Mucosa of stomach (tissue), 1 donor: ENCODE data around the gene NOS1.

Source experiments
- H3K27me3 ChIP-seq: one replicate; pipeline ENCODE4 v1.7.0; 2013; ENCODE audit warnings: mild to moderate bottlenecking, low read length; ENCODE audit not compliant: control insufficient read depth, insufficient read depth
- H3K36me3 ChIP-seq: one replicate; pipeline ENCODE4 v1.7.0; 2013; ENCODE audit warnings: low read length; ENCODE audit not compliant: control insufficient read depth, insufficient read depth
- H3K4me1 ChIP-seq: one replicate; pipeline ENCODE4 v1.7.0; 2013; ENCODE audit warnings: mild to moderate bottlenecking, low read length; ENCODE audit not compliant: control insufficient read depth, insufficient read depth
- H3K4me3 ChIP-seq: one replicate; pipeline ENCODE4 v1.7.0; 2013; ENCODE audit warnings: low read length
- H3K9ac ChIP-seq: one replicate; pipeline ENCODE4 v1.7.0; 2013; ENCODE audit warnings: mild to moderate bottlenecking, low read length, moderate library complexity
- H3K9me3 ChIP-seq: one replicate; pipeline ENCODE4 v1.7.0; 2013; ENCODE audit warnings: mild to moderate bottlenecking, low read length, moderate library complexity; ENCODE audit not compliant: control insufficient read depth
- donor health status: Pancreatic carcinoma.

NOS1 gene

DNA sequence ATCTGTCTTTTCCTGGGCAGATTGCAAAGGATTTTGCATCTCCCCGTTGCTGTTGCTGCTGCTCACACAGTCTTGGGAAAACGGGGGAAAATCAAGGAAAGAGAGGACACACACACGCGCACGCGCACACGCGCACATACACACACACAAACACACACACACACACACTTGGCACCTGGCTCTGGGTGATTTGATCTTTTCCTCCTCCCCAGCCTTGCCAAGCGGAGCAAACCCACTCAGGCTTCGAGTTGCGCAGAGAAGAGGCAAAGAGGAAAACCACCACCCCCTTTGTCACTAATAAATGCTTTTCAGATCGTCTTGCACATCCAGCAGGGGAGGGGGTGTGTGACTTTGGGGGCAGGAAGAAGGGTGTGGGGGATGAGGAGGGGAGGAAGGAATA is 965 bp upstream of the NOS1 start:
- Histone ChIP-seq H3K4me1 (no peaks in the 10 kb centered on the region), H3K27me3 (peaks cover 49% of the 10 kb centered on the region), H3K36me3 (no peaks in the 10 kb centered on the region), H3K4me3 (no peak overlapping the region), H3K9ac (no peak overlapping the region), H3K9me3 (no peaks in the 10 kb centered on the region)

DNA sequence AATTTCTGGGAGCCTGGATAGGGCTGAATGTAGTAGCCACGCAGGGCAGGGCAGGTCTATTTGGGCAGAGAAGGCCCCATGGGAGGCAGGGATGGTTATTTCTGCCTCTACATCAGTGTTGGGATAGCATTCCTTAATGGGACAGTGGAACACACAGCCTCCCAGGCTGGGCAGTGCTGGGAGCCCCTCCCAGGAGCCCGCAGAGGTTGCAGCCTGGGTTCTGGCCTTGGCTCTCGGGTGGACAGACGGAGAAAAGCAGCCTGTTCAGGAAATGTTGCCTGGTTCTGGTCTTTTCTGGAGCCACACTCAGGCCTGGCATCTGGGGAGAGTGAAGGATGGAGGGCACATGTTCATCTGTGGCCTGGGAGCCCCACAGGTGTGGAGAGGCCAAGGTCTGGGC is 479 bp upstream of the NOS1 start:
- Histone ChIP-seq H3K4me3 (no peak overlapping the region), H3K36me3 (no peaks in the 10 kb centered on the region), H3K4me1 (no peaks in the 10 kb centered on the region), H3K27me3 (peaks cover 49% of the 10 kb centered on the region), H3K9ac (no peak overlapping the region), H3K9me3 (no peaks in the 10 kb centered on the region)

DNA sequence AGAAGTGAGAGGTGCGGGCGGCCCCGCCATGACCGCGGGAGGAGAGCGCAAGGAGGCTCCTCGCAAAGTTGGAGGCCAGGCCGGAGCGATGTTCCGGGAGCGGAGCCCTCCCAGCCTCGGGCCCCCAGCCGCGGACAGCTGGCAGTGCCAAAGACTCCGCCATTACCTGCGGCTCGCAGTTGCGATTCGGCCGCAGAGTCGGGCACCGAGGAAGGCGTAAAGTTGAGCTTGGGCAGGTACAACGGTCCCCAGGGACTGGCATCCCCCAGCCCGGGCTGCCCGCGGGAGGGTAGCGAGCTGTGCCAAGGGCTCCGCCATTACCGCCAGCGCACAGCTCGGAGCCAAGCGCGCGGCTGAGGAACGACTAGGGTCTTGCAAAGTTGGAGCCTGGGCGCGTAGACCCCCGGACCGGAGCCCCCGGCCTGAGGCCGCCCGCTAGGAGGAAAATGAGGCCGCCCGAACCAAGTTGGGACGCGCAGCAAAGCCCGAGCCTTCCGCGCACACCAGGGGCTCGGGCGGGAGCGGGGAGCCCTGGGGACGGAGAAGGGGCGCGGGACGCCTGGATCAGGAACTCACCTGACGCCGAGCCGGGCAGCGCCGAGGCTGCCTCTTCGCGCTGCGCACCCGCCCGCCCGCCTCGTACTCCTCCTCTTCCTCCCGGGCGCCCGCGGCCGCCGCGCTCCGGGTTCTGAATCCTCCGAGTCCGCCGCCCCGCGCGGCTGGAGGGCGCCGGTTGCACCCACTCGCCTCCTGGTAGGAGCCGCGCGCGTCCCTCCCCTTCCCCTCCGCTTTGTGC is 677 bp downstream of the NOS1 start:
- Histone ChIP-seq H3K9me3 (no peaks in the 10 kb centered on the region), H3K4me1 (no peaks in the 10 kb centered on the region), H3K27me3 (peaks cover 49% of the 10 kb centered on the region), H3K4me3 (no peak overlapping the region), H3K9ac (no peak overlapping the region), H3K36me3 (no peaks in the 10 kb centered on the region)

GRCh38 chr12:117360222-117360550 is 1.2 kb downstream of the NOS1 start:
- no peaks in the 10 kb centered on the region for H3K36me3 ChIP-seq
- H3K9me3 ChIP-seq = no peaks in the 10 kb centered on the region
- peaks cover 49% of the 10 kb centered on the region for H3K27me3 ChIP-seq
- no peak overlapping the region for H3K9ac ChIP-seq
- H3K4me3 ChIP-seq = no peak overlapping the region
- H3K4me1 ChIP-seq = no peaks in the 10 kb centered on the region

DNA sequence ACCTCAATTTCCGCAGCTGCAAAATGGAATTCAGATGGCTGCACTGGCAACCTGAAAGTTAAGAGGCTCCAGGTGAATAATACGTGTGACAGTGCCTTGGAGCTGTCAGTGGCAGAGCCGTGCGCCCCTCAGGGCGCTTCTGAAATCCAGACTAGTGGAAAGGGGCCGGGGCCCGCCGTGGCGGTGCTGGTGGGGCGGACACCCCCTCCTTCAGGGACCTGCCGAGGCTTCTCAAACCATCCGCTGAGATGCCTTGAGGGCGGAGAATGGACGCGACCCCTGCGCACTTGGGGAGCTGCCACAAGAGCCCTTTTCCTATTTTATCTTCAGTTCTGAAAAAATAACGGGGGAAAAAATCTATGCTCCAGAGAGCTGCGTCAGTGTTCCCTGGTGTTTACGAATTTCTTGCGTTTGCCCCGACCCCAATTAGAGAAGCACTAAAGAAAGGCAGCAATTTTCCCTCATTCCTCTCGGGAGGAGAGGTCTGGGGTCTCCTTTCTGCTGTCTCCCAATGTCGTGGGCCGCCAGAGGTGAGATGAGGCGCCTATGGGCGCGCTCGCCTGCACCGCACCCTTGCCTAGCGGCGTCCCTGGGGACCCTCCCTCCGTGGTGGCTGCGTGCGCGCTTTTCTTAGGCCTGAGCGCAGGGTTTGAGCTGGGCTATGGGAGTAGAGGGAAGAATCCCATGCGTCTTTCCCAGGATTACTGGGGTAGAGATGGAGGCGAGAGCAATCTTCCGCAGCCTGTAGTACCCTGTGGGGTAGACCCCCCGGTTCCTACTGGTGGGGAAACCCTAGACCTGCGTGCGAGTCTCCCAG is 2.2 kb downstream of the NOS1 start:
- no peak overlapping the region for H3K9ac ChIP-seq
- H3K9me3 ChIP-seq = no peaks in the 10 kb centered on the region
- H3K4me3 ChIP-seq = no peak overlapping the region
- no peaks in the 10 kb centered on the region for H3K36me3 ChIP-seq
- H3K4me1 ChIP-seq = no peaks in the 10 kb centered on the region
- peaks cover 43% of the 10 kb centered on the region for H3K27me3 ChIP-seq

DNA sequence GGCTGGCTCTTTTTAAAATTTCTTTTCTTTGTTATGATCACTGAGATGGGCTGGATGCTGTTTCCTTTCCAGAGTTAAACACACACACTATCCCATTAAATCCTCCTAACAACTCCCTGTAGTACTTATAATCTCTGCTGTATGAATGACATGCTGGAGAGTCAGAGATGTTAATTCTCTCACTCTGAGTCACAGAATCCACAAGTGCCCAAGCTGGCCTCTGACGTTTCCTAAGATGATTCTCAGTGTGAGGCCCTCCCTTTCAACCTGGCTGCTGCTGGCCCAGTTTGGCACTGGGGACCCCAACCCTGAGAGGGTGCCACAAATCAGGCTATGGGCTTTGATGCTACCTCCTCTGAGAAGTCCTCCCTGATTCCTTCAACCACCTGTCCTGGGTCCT is 5.4 kb downstream of the NOS1 start:
- Histone ChIP-seq H3K9ac (no peak overlapping the region), H3K9me3 (no peaks in the 10 kb centered on the region), H3K4me1 (no peaks in the 10 kb centered on the region), H3K4me3 (no peak overlapping the region), H3K36me3 (no peaks in the 10 kb centered on the region), H3K27me3 (peaks cover 16% of the 10 kb centered on the region)

- no peak overlapping the region for H3K9ac ChIP-seq
- no peak overlapping the region for H3K4me3 ChIP-seq
- H3K36me3 ChIP-seq = no peaks in the 10 kb centered on the region
- no peaks in the 10 kb centered on the region for H3K9me3 ChIP-seq
- no peaks in the 10 kb centered on the region for H3K4me1 ChIP-seq
- H3K27me3 ChIP-seq = no peaks in the 10 kb centered on the region
These were observed 8.5 kb downstream of the NOS1 start for GRCh38 chr12:117352883-117353282.

GRCh38 chr12:117352206-117352605 is 9.2 kb downstream of the NOS1 start:
- no peaks in the 10 kb centered on the region for H3K4me1 ChIP-seq
- no peaks in the 10 kb centered on the region for H3K36me3 ChIP-seq
- H3K27me3 ChIP-seq = no peaks in the 10 kb centered on the region
- no peak overlapping the region for H3K9ac ChIP-seq
- no peak overlapping the region for H3K4me3 ChIP-seq
- H3K9me3 ChIP-seq = no peaks in the 10 kb centered on the region

DNA sequence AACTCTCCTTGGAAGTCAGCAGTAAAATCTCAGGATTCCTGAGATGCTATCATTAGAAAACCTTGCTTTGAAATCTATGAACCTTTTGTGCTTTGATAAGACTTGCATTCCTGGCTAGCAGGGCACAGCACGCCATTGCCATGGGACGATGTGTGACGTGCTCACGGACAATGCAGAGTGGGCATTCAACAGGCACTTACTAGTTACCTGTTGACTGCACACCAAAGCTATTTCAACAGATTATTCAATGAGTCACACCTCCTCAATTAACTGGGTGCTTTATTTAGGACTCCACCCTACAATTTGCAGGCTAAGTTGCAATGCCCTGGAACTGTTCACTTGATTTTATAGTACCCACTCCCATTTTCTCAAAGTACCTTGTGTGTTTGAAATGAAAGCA is 11.3 kb downstream of the NOS1 start:
- no peak overlapping the region for H3K9ac ChIP-seq
- no peaks in the 10 kb centered on the region for H3K27me3 ChIP-seq
- no peak overlapping the region for H3K4me3 ChIP-seq
- no peaks in the 10 kb centered on the region for H3K36me3 ChIP-seq
- no peaks in the 10 kb centered on the region for H3K9me3 ChIP-seq
- no peaks in the 10 kb centered on the region for H3K4me1 ChIP-seq

DNA sequence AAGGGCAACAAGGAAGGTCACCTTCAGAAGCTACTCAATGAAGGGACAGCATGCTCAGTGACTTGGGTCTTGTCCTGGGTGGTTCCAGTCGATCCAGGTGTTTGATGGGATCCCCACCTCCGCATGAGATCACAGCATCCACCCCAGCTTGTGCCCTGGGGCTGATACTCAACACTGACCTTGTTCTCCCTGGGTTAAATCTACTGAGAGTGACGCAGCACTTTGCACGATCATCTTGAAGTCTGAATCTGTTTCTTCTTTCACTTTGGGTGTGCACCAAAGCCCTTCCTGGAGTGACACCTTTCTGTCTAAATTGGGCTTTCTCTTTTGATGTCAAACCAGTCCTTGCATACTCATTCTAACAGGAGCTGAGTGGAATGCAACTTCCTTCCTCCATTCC is 13.8 kb downstream of the NOS1 start:
- Histone ChIP-seq H3K9me3 (no peaks in the 10 kb centered on the region), H3K36me3 (no peaks in the 10 kb centered on the region), H3K9ac (no peak overlapping the region), H3K4me3 (no peak overlapping the region), H3K27me3 (no peaks in the 10 kb centered on the region), H3K4me1 (no peaks in the 10 kb centered on the region)

GRCh38 chr12:117344716-117345115 is 16.7 kb downstream of the NOS1 start:
- H3K4me3 ChIP-seq = no peak overlapping the region
- no peaks in the 10 kb centered on the region for H3K36me3 ChIP-seq
- no peaks in the 10 kb centered on the region for H3K4me1 ChIP-seq
- no peak overlapping the region for H3K9ac ChIP-seq
- H3K9me3 ChIP-seq = no peaks in the 10 kb centered on the region
- H3K27me3 ChIP-seq = no peaks in the 10 kb centered on the region

DNA sequence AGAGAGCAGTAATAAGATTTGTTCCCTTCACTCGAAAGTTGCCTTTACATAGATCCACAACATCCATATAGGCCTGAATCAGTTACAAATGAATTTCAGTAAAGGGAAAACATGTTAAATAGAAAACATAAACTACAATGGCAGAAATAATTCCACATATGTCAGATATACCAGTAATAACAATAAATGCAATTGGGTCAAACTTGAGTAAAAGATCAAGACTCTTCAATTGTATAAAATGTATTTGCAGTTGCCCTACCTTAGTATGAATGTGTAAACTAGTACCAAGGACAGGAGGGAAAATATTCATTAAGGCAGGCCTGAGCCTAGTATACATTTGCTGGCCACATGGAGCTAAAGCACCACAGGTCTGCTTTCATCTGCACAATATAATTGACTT is 17.6 kb downstream of the NOS1 start:
- Histone ChIP-seq H3K4me3 (no peak overlapping the region), H3K4me1 (no peaks in the 10 kb centered on the region), H3K36me3 (no peaks in the 10 kb centered on the region), H3K27me3 (no peaks in the 10 kb centered on the region), H3K9ac (no peak overlapping the region), H3K9me3 (no peaks in the 10 kb centered on the region)
